ENCODE measurements around the gene MRPL37.
"Not testable (repeated sequence)": the region's sequence is repeated elsewhere in the genome, so short reads cannot be mapped to it uniquely, and the experiment has no call there.

The MRPL37 gene

DNA sequence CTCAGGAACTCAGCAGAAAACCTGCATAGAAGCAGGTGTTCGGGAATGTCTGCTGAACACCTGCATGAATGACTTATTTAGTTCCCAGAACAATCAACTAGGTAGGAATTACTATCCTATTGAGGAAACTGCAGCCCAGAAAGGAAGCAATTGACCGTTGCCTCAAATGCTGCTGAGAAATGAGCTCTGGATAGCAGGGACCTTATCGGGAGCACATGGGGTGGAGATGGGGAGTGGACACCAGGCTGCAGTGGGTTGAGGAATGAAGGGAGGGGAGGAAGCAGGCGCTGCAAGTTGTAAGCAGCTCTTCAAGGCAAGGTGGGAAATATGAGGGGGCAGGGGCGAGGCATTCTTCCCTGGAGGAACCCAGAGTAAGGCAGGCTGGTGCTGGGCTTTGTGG lies 36.4 kb upstream of the MRPL37 start:
- Histone ChIP-seq H3K36me3 (ENCODE audit: control insufficient read depth, insufficient read depth, low read length) (no peaks in the 10 kb centered on the region), H3K9ac (ENCODE audit: low read length) (no peak overlapping the region)

DNA sequence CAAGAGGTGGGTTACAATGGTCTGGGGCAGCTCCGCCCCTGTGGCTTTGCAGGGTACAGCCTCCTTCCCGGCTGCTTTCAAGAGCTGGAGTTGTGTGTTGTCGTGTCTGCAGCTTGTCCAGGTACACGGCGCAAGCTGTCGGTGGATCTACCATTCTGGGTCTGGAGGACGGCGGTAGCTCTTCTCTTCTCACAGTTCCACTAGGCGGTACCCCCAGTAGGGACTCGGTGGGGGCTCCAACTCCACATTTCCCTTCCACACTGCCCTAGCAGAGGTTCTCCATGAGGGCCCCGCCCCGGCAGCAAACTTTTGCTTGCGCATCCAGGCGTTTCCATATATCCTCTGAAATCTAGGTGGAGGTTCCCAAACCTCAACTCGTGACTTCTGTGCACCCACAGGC lies 34.8 kb upstream of the MRPL37 start:
- no peaks in the 10 kb centered on the region for H3K36me3 ChIP-seq (ENCODE audit: control insufficient read depth, insufficient read depth, low read length)
- no peak overlapping the region for H3K9ac ChIP-seq (ENCODE audit: low read length)
- H3K4me1 ChIP-seq (ENCODE audit: control insufficient read depth, insufficient read depth, low read length) = no peaks in the 10 kb centered on the region
- no peak overlapping the region for H3K27ac ChIP-seq (ENCODE audit: low read depth, low read length)
- no peaks in the 10 kb centered on the region for H3K27me3 ChIP-seq (ENCODE audit: control insufficient read depth, insufficient read depth, low read length)
- H3K4me3 ChIP-seq (ENCODE audit: low read length) = no peak overlapping the region

More for the DNA sequence above, 36.4 kb upstream of the MRPL37 start:
- no peak overlapping the region for H3K27ac ChIP-seq (ENCODE audit: low read depth, low read length)
- H3K27me3 ChIP-seq (ENCODE audit: control insufficient read depth, insufficient read depth, low read length) = no peaks in the 10 kb centered on the region
- H3K4me1 ChIP-seq (ENCODE audit: control insufficient read depth, insufficient read depth, low read length) = no peaks in the 10 kb centered on the region
- no peak overlapping the region for H3K4me3 ChIP-seq (ENCODE audit: low read length)

DNA sequence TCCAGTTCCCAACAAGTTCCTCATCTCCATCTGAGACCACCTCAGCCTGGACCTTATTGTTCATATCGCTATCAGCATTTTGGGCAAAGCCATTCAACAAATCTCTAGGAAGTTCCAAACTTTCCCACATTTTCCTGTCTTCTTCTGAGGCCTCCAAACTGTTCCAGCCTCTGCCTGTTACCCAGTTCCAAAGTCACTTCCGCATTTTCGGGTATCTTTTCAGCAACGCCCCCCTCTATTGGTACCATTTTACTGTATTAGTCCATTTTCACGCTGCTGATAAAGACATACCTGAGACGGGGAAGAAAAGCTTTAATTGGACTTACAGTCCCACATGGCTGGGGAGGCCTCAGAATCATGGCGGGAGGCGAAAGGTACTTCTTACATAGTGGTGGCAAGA lies 33.6 kb upstream of the MRPL37 start:
- H3K4me3 ChIP-seq (ENCODE audit: low read length); H3K27me3 ChIP-seq (ENCODE audit: control insufficient read depth, insufficient read depth, low read length); H3K27ac ChIP-seq (ENCODE audit: low read depth, low read length); H3K4me1 ChIP-seq (ENCODE audit: control insufficient read depth, insufficient read depth, low read length); H3K36me3 ChIP-seq (ENCODE audit: control insufficient read depth, insufficient read depth, low read length); H3K9ac ChIP-seq (ENCODE audit: low read length): not testable (repeated sequence)

DNA sequence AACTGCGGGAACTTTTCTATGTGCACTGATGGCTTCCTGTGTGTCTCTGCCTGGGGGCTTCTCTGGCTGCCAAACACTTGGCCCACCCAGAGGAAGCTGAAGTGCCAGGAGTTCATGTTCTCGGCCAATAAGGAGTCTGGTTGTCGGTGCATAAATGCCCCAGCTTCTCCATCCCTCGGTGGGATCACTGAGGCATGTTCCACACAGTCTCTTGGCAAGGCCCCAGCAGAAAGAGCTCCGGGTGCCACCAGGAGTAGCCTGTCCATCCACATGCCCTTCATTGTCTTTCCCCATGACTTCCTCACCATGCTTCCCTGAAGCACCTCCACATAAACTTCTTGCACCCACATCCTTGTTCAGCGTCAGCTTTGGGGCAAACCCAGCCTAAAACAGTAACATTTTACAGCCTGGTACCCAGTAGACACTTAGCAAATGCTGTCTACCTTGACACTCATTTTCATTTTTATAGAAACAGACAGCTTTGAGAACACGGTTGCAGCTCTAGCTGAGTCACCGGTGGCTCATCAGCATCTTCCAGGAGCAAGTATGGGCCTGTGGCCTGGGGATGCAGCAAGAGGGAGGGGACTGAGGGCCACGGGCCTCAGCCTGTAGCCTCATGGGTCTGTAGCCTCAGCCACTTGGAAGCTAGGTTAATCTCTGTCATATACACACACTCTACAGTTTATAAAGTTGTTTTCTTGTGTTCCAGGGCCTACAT lies 32.4 kb upstream of the MRPL37 start:
- H3K4me3 ChIP-seq (ENCODE audit: low read length) = no peak overlapping the region
- no peak overlapping the region for H3K27ac ChIP-seq (ENCODE audit: low read depth, low read length)
- H3K9ac ChIP-seq (ENCODE audit: low read length) = no peak overlapping the region
- no peaks in the 10 kb centered on the region for H3K4me1 ChIP-seq (ENCODE audit: control insufficient read depth, insufficient read depth, low read length)
- no peaks in the 10 kb centered on the region for H3K36me3 ChIP-seq (ENCODE audit: control insufficient read depth, insufficient read depth, low read length)
- no peaks in the 10 kb centered on the region for H3K27me3 ChIP-seq (ENCODE audit: control insufficient read depth, insufficient read depth, low read length)

DNA sequence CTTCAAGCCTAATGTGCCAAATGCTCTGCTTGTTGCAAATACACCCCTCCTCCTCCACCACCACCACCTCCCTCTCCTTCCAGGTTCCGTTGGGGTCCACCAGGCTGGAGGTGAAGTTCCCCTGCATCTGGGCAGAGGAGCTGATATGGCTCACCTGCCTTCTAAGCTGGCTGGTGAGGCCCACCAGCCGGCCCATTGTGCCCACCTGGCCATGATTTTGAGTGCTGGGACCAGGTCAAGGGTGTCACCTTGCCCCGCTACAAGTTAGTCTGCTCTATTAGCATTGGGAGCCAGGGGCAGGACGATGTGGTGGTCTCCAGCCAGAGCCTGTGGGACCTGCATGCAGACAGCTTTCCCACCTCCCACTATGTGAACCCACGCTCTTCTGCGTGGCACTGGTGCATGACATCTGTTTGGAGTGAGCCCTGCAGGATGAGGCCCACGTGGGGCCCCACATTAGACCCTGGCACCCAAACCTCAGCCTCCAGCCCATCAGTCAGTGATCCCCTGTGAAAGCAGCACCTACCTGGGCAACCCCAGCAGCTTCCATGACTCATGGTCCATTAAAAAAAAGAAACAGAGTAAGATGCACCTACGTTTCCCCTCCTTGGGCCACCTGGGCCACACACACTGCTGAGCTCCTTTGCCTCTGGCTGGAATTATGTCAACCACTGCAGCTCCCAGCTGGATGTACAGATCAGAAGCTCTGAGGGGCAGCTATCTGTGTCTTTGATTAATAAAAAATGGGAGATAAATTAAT lies 31.6 kb upstream of the MRPL37 start:
- no peak overlapping the region for H3K27ac ChIP-seq (ENCODE audit: low read depth, low read length)
- H3K9ac ChIP-seq (ENCODE audit: low read length) = no peak overlapping the region
- no peaks in the 10 kb centered on the region for H3K27me3 ChIP-seq (ENCODE audit: control insufficient read depth, insufficient read depth, low read length)
- H3K4me3 ChIP-seq (ENCODE audit: low read length) = no peak overlapping the region
- H3K4me1 ChIP-seq (ENCODE audit: control insufficient read depth, insufficient read depth, low read length) = no peaks in the 10 kb centered on the region
- H3K36me3 ChIP-seq (ENCODE audit: control insufficient read depth, insufficient read depth, low read length) = no peaks in the 10 kb centered on the region

DNA sequence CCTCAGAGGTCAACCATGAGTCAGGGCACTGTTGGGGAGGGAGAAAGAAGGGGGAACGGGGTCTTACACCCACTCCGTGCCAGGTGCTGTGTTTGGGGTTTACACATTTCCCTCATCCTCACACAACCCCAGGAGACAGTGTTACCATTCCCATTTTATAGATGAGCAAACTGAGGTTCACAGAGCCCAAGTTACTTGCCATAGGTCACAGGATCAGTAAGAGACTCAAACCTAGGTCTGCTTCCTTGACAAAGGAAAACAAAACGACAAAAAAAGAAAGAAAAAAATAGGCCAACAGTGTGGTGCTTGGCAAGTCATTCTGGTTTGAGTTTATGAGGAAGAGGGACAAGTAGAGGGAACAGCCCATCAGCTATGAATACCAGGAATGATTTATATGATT lies 30.9 kb upstream of the MRPL37 start:
- Histone ChIP-seq H3K27me3 (ENCODE audit: control insufficient read depth, insufficient read depth, low read length) (no peaks in the 10 kb centered on the region), H3K27ac (ENCODE audit: low read depth, low read length) (no peak overlapping the region), H3K4me1 (ENCODE audit: control insufficient read depth, insufficient read depth, low read length) (no peaks in the 10 kb centered on the region), H3K4me3 (ENCODE audit: low read length) (no peak overlapping the region), H3K36me3 (ENCODE audit: control insufficient read depth, insufficient read depth, low read length) (no peaks in the 10 kb centered on the region), H3K9ac (ENCODE audit: low read length) (no peak overlapping the region)

DNA sequence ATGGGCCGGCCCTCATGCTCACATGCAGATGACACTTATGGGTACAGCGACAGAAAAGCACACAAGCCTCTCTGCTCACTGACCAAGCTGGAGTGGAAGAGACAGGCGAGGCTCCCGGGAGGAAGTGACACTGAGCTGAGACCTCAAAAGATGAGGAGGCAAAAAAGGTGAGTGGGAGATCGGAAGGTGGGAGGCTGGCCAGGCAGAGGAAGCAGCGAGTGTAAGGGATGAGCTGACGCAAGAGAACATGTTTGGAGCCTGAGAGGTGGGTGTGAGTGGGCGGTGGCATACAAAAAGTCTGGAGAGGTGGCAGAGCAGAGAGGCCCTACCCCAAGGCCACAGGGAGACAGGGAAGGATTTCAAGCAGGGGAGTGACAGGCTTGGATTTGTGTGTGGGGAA lies 29.0 kb upstream of the MRPL37 start:
- Histone ChIP-seq H3K27ac (ENCODE audit: low read depth, low read length) (no peak overlapping the region), H3K4me1 (ENCODE audit: control insufficient read depth, insufficient read depth, low read length) (no peaks in the 10 kb centered on the region), H3K27me3 (ENCODE audit: control insufficient read depth, insufficient read depth, low read length) (no peaks in the 10 kb centered on the region), H3K4me3 (ENCODE audit: low read length) (no peak overlapping the region), H3K36me3 (ENCODE audit: control insufficient read depth, insufficient read depth, low read length) (no peaks in the 10 kb centered on the region), H3K9ac (ENCODE audit: low read length) (no peak overlapping the region)

DNA sequence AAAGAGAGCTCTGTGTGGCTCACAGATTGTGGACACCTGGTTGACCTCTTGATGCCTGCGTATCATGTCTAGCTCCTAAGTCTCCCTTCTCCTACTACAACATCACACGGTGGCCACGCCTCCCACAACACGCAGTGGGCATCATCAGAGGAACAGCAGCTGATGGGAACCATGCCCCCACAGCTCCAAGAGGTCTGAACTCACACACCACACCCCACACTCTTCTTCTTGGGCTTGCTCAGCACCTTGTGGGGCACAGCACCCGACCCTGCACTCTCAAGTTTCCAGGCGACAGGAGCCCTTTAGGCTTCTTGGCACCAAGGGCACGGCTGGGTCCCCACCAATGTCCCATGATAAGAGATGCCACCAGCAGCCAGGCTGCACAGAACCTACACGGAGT lies 28.4 kb upstream of the MRPL37 start:
- no peak overlapping the region for H3K27ac ChIP-seq (ENCODE audit: low read depth, low read length)
- H3K9ac ChIP-seq (ENCODE audit: low read length) = no peak overlapping the region
- H3K4me3 ChIP-seq (ENCODE audit: low read length) = no peak overlapping the region
- no peaks in the 10 kb centered on the region for H3K4me1 ChIP-seq (ENCODE audit: control insufficient read depth, insufficient read depth, low read length)
- H3K27me3 ChIP-seq (ENCODE audit: control insufficient read depth, insufficient read depth, low read length) = no peaks in the 10 kb centered on the region
- H3K36me3 ChIP-seq (ENCODE audit: control insufficient read depth, insufficient read depth, low read length) = no peaks in the 10 kb centered on the region

DNA sequence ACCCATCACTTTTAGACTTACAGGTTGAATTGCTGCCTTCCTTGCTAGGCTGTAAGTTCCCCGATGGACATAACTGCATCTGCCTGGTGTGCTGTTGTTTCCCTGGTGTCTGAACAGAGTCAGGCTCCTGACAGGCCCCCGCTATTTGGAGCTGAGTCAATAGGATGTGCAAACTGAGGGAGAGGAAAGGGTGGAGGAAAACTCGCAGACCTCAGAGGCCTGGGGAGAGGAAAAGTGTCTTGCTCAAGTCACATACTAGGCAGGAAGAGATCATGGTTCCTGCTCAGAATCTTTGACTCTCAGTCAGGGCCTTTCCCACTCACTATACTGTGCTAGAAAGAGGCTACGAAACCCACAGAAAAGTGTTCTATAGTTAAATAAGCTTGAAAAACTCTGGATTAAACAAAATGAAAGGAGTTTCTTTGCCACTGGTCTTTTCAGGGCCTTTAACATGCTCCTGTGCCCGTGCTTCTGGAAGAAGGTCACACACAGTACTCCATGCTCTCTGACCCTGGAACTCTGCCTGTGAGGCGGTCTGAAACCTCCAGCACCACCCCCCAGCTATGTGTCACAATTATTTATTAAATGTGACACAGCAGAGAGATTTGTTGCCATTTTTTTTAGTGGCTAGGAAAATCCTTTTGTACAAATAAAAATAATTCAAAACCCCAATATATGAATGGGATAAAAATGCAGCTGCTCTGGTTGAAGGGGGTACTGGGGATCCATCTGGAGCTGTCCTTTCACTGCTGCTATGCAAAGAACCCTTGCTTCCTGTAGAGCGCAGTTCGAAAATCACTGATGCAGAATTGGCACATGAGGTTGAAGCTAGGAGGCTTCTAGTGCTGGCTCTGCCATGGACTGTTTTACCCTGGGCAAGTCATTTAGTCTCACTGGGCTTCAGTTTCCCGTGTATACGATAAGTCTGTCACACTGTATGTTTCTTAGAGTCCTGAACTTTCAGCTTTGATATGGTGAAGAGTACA lies 27.1 kb upstream of the MRPL37 start:
- no peaks in the 10 kb centered on the region for H3K4me1 ChIP-seq (ENCODE audit: control insufficient read depth, insufficient read depth, low read length)
- H3K4me3 ChIP-seq (ENCODE audit: low read length) = no peak overlapping the region
- H3K9ac ChIP-seq (ENCODE audit: low read length) = no peak overlapping the region
- no peaks in the 10 kb centered on the region for H3K27me3 ChIP-seq (ENCODE audit: control insufficient read depth, insufficient read depth, low read length)
- no peaks in the 10 kb centered on the region for H3K36me3 ChIP-seq (ENCODE audit: control insufficient read depth, insufficient read depth, low read length)
- no peak overlapping the region for H3K27ac ChIP-seq (ENCODE audit: low read depth, low read length)

DNA sequence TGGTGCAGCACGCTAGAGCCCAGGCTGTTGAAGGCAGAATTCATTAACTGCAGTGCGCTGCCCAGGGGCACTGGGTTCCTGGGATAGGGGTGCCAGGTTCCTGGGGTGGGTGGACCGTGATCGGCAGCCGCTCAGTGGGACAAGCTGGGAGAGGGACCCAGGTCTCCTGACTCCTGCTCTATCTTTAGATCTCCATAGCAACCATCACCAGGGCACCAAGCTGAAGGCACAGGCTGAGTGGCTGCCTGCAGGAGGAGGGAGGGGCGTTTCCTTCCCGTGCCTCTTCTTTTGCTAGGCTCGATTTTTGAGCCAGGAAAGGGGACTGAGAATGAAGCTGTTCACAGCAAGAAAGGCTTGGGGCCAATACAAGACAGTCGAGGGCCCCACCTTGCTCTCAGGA lies 26.3 kb upstream of the MRPL37 start:
- Histone ChIP-seq H3K4me1 (ENCODE audit: control insufficient read depth, insufficient read depth, low read length) (no peaks in the 10 kb centered on the region), H3K4me3 (ENCODE audit: low read length) (no peak overlapping the region), H3K27ac (ENCODE audit: low read depth, low read length) (no peak overlapping the region), H3K36me3 (ENCODE audit: control insufficient read depth, insufficient read depth, low read length) (no peaks in the 10 kb centered on the region), H3K27me3 (ENCODE audit: control insufficient read depth, insufficient read depth, low read length) (no peaks in the 10 kb centered on the region), H3K9ac (ENCODE audit: low read length) (no peak overlapping the region)

DNA sequence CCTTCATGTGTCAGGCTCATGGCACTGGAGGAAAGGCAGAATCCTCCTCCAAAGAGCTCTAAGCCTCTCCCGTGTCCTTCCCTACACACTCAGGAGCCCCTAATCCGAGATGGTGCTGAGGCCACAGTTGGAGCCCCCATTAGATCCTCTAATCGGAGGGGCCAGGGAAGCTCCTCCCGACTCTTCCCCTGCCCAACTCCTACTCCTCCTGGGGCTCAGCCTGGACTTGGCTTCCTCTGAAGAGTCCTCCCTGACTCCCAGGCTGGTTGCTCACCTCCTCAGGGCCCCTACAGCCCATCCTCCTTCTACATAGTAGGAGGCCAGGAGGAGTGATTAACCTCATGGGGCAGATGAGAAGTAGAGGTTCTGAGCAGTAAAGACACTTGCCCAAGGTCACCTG lies 25.9 kb upstream of the MRPL37 start:
- Histone ChIP-seq H3K9ac (ENCODE audit: low read length) (no peak overlapping the region), H3K27ac (ENCODE audit: low read depth, low read length) (no peak overlapping the region), H3K36me3 (ENCODE audit: control insufficient read depth, insufficient read depth, low read length) (no peaks in the 10 kb centered on the region), H3K27me3 (ENCODE audit: control insufficient read depth, insufficient read depth, low read length) (no peaks in the 10 kb centered on the region), H3K4me3 (ENCODE audit: low read length) (no peak overlapping the region), H3K4me1 (ENCODE audit: control insufficient read depth, insufficient read depth, low read length) (no peaks in the 10 kb centered on the region)

DNA sequence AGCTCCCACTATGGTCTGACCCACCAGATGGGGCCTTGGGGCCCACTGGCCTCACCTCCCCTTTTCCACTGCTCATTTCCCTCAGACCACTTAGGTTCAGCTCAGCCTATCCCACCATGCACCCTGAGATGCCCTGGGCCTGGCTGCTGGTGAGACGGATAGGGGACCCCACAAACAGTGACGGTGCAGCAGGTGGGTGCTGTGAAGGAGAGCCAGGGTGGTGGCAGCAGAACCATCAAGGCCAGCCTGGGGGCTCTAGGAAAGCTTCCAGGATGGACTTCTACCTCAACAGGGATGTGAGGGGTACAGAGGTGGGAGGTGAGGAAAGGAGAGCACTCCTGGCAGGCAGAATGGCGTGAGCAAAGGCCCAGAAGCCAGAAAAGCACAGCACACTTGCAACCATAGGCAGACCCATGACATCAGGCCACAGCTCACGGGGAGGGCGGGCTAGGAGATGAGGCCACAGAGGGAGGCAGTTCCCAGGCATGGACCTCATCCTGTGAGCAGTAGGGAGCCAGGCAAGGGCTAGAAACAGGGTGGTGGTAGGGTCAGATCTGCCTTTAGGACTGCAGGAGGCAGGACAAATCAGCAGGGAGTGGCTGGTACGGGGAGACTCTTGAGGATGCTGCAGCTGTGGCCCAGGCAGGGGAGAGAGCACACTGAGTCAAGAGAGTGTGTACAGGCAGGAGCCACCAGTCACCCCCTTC lies 23.2 kb upstream of the MRPL37 start:
- Histone ChIP-seq H3K4me3 (ENCODE audit: low read length) (no peak overlapping the region), H3K36me3 (ENCODE audit: control insufficient read depth, insufficient read depth, low read length) (no peaks in the 10 kb centered on the region), H3K27me3 (ENCODE audit: control insufficient read depth, insufficient read depth, low read length) (no peaks in the 10 kb centered on the region), H3K9ac (ENCODE audit: low read length) (no peak overlapping the region), H3K4me1 (ENCODE audit: control insufficient read depth, insufficient read depth, low read length) (no peaks in the 10 kb centered on the region), H3K27ac (ENCODE audit: low read depth, low read length) (no peak overlapping the region)

All from rectal smooth muscle tissue (tissue), 1 donor.